HUES64 (cell line): Measurements from ENCODE around the gene TRIM45.

Source experiments
- H3K27ac ChIP-seq: 2 replicates; pipeline ENCODE4 v1.7.0; 2013; ENCODE audit warnings: low read depth, low read length, inconsistent platforms
- H3K27me3 ChIP-seq: 2 replicates; pipeline ENCODE4 v1.6.1; 2013; ENCODE audit warnings: mild to moderate bottlenecking, low read length; ENCODE audit not compliant: insufficient read depth
- H3K36me3 ChIP-seq: 2 replicates; pipeline ENCODE4 v1.6.1; 2013; ENCODE audit warnings: mild to moderate bottlenecking, low read length; ENCODE audit not compliant: insufficient read depth
- H3K4me1 ChIP-seq: 2 replicates; pipeline ENCODE4 v1.6.1; 2013; ENCODE audit warnings: mild to moderate bottlenecking, low read length, moderate library complexity; ENCODE audit not compliant: insufficient read depth
- H3K4me3 ChIP-seq: 2 replicates; pipeline ENCODE4 v1.5.1; 2013; ENCODE audit warnings: mild to moderate bottlenecking, low read length, moderate library complexity
- H3K9ac ChIP-seq: 2 replicates; pipeline ENCODE4 v1.6.1; 2013; ENCODE audit warnings: mild to moderate bottlenecking, low read depth, low read length
- H3K9me3 ChIP-seq: 2 replicates; pipeline ENCODE4 v1.6.1; 2013; ENCODE audit warnings: low read depth, low read length; ENCODE audit not compliant: insufficient read depth
- WGBS: fragments of 150-250, 120-280 bp; methylation state at CpG from one replicate; pipeline ENCODE4 v1.1.7; 2013; ENCODE audit warnings: missing lambda C conversion rate; 5-methylcytosine and 5-hydroxymethylcytosine counted together

TRIM45 gene

GRCh38 chr1:117147341-117147831, 25.8 kb upstream of the TRIM45 start:
- Histone ChIP-seq H3K9me3 (peaks cover 2% of the 10 kb centered on the region; the same call in 1 of the 2 replicates), H3K4me1 (peaks cover 21% of the 10 kb centered on the region; the same call in 1 of the 2 replicates), H3K36me3 (no peaks in the 10 kb centered on the region), H3K27ac (no peak overlapping the region), H3K4me3 (no peak overlapping the region), H3K9ac (no peak overlapping the region), H3K27me3 (no peaks in the 10 kb centered on the region)
- WGBS = 69% methylated on average over 4 of the region's 4 CpGs

- no peak overlapping the region for H3K4me3 ChIP-seq
- no peaks in the 10 kb centered on the region for H3K36me3 ChIP-seq
- no peak overlapping the region for H3K9ac ChIP-seq
- 78% methylated on average over 7 of the region's 8 CpGs for WGBS
- peaks cover 21% of the 10 kb centered on the region; the same call in 1 of the 2 replicates for H3K4me1 ChIP-seq
- H3K27ac ChIP-seq = no peak overlapping the region
- no peaks in the 10 kb centered on the region for H3K27me3 ChIP-seq
- H3K9me3 ChIP-seq = peaks cover 2% of the 10 kb centered on the region; the same call in 1 of the 2 replicates
Measured at GRCh38 chr1:117146575-117147340, 25.2 kb upstream of the TRIM45 start.

- no peaks in the 10 kb centered on the region for H3K36me3 ChIP-seq
- no peak overlapping the region for H3K4me3 ChIP-seq
- 86% methylated on average over 2 of the region's 2 CpGs for WGBS
- no peak overlapping the region for H3K27ac ChIP-seq
- no peaks in the 10 kb centered on the region for H3K9me3 ChIP-seq
- peaks cover 21% of the 10 kb centered on the region; the same call in 1 of the 2 replicates for H3K4me1 ChIP-seq
- H3K9ac ChIP-seq = no peak overlapping the region
- no peaks in the 10 kb centered on the region for H3K27me3 ChIP-seq
Measured at GRCh38 chr1:117146072-117146471, 24.5 kb upstream of the TRIM45 start.

- Histone ChIP-seq H3K4me1 (peaks cover 20% of the 10 kb centered on the region; the same call in 1 of the 2 replicates), H3K9me3 (no peaks in the 10 kb centered on the region), H3K4me3 (no peak overlapping the region), H3K36me3 (no peaks in the 10 kb centered on the region), H3K27ac (no peak overlapping the region), H3K27me3 (no peaks in the 10 kb centered on the region), H3K9ac (no peak overlapping the region)
- 94% methylated on average over 1 of the region's 3 CpGs for WGBS
Measured at GRCh38 chr1:117143871-117144270, 22.3 kb upstream of the TRIM45 start.

- no peaks in the 10 kb centered on the region for H3K27me3 ChIP-seq
- no peak overlapping the region for H3K9ac ChIP-seq
- H3K36me3 ChIP-seq = no peaks in the 10 kb centered on the region
- no peak overlapping the region for H3K4me3 ChIP-seq
- H3K9me3 ChIP-seq = no peaks in the 10 kb centered on the region
- H3K27ac ChIP-seq = no peak overlapping the region
- peaks cover 14% of the 10 kb centered on the region; the same call in 1 of the 2 replicates for H3K4me1 ChIP-seq
Measured at GRCh38 chr1:117143172-117143571, 21.6 kb upstream of the TRIM45 start.

- 96% methylated on average over 2 of the region's 2 CpGs for WGBS
- Histone ChIP-seq H3K4me1 (peaks cover 16% of the 10 kb centered on the region; the same call in 1 of the 2 replicates), H3K9ac (no peak overlapping the region), H3K27me3 (no peaks in the 10 kb centered on the region), H3K36me3 (no peaks in the 10 kb centered on the region), H3K9me3 (no peaks in the 10 kb centered on the region), H3K4me3 (no peak overlapping the region), H3K27ac (no peak overlapping the region)
Measured at GRCh38 chr1:117142200-117142599, 20.7 kb upstream of the TRIM45 start.

GRCh38 chr1:117138561-117138960, 17.0 kb upstream of the TRIM45 start:
- Histone ChIP-seq H3K9me3 (no peaks in the 10 kb centered on the region), H3K27ac (no peak overlapping the region), H3K27me3 (no peaks in the 10 kb centered on the region), H3K4me1 (peaks cover 26% of the 10 kb centered on the region), H3K36me3 (no peaks in the 10 kb centered on the region), H3K9ac (no peak overlapping the region), H3K4me3 (no peak overlapping the region)
- WGBS = 97% methylated on average over 1 of the region's 1 CpG

GRCh38 chr1:117138106-117138505, 16.6 kb upstream of the TRIM45 start:
- Histone ChIP-seq H3K4me3 (no peak overlapping the region), H3K4me1 (peaks cover 26% of the 10 kb centered on the region), H3K27me3 (no peaks in the 10 kb centered on the region), H3K9ac (no peak overlapping the region), H3K36me3 (no peaks in the 10 kb centered on the region), H3K9me3 (no peaks in the 10 kb centered on the region), H3K27ac (no peak overlapping the region)
- 97% methylated on average over 3 of the region's 3 CpGs for WGBS

- H3K36me3 ChIP-seq = no peaks in the 10 kb centered on the region
- H3K4me1 ChIP-seq = peaks cover 26% of the 10 kb centered on the region
- no peaks in the 10 kb centered on the region for H3K9me3 ChIP-seq
- no peak overlapping the region for H3K4me3 ChIP-seq
- no peaks in the 10 kb centered on the region for H3K27me3 ChIP-seq
- no peak overlapping the region for H3K9ac ChIP-seq
- WGBS = 83% methylated on average over 3 of the region's 3 CpGs
- peak overlapping the region; percentile 78; the same call in 1 of the 2 replicates for H3K27ac ChIP-seq
Measured at GRCh38 chr1:117137281-117137855, 15.8 kb upstream of the TRIM45 start.

- Histone ChIP-seq H3K36me3 (no peaks in the 10 kb centered on the region), H3K4me3 (no peak overlapping the region), H3K9ac (no peak overlapping the region), H3K27ac (peak overlapping the region; percentile 78; the same call in 1 of the 2 replicates), H3K4me1 (peaks cover 26% of the 10 kb centered on the region), H3K27me3 (no peaks in the 10 kb centered on the region), H3K9me3 (no peaks in the 10 kb centered on the region)
- 42% methylated on average over 2 of the region's 2 CpGs for WGBS
Measured at GRCh38 chr1:117136749-117137148, 15.2 kb upstream of the TRIM45 start.

GRCh38 chr1:117135329-117135728, 13.8 kb upstream of the TRIM45 start:
- 8% methylated on average over 1 of the region's 2 CpGs for WGBS
- H3K27me3 ChIP-seq = no peaks in the 10 kb centered on the region
- H3K4me3 ChIP-seq = no peak overlapping the region
- H3K9ac ChIP-seq = 0 out of 2 replicates have a peak overlapping the region, but pooled peaks have one; percentile 14
- H3K27ac ChIP-seq = peak overlapping the region; percentile 54; the same call in 1 of the 2 replicates
- H3K9me3 ChIP-seq = no peaks in the 10 kb centered on the region
- H3K36me3 ChIP-seq = no peaks in the 10 kb centered on the region
- H3K4me1 ChIP-seq = peaks cover 26% of the 10 kb centered on the region
